Panc1 (cell line): Measurements from ENCODE around the gene TMEM52. TPM values are rescaled to one million over a fixed set of nuclear protein-coding genes. Genes with fewer than 3 reads are reported as not detected.

Experiments used
- ATAC-seq: fragments of 200-7000 bp; cut with Tn5 transposase; 2 replicates; pipeline ENCODE4 v1.9.1; 2020; ENCODE audit warnings: mild to moderate bottlenecking, moderate library complexity
- BruUV-seq: library from RNA; stranded (reverse); fragments of 400-500 nt; replicated peaks from 2 replicates; lab custom pipeline; 2021; lab: Mats Ljungman, UMichigan
- CTCF ChIA-PET: fragments of 300-600 bp; sonication (Branson Sonifier 250); formaldehyde crosslinking; loops from one replicate; lab custom pipeline; 2022; ENCODE audit warnings: antibody characterized with exemption; lab: Charles Lee
- POLR2A ChIA-PET: fragments of 300-600 bp; sonication (Branson Sonifier 250); formaldehyde crosslinking; loops from one replicate; lab custom pipeline; 2022; ENCODE audit warnings: antibody characterized with exemption; lab: Charles Lee
- DNase-seq: peaks from one replicate; pipeline ENCODE4 v3.0.0-alpha.2; 2010; ENCODE audit warnings: low read depth, low spot score
- H3K27ac ChIP-seq: 2 replicates; pipeline ENCODE4 v1.5.1; 2011; ENCODE audit warnings: mild to moderate bottlenecking, low read length, inconsistent platforms
- H3K27me3 ChIP-seq: fragments of 200-500 bp; sonication (Bioruptor generic); 2 replicates; pipeline ENCODE4 v1.6.0; 2014; ENCODE audit warnings: low read length, inconsistent platforms; ENCODE audit not compliant: control insufficient read depth, insufficient read depth
- H3K36me3 ChIP-seq: fragments of 200-500 bp; sonication (Bioruptor generic); 2 replicates; pipeline ENCODE4 v1.5.1; 2014; ENCODE audit warnings: inconsistent platforms, mild to moderate bottlenecking, low read length, moderate library complexity; ENCODE audit not compliant: control insufficient read depth, insufficient read depth
- H3K4me1 ChIP-seq: 2 replicates; pipeline ENCODE4 v1.5.1; 2011; ENCODE audit warnings: inconsistent platforms, mild to moderate bottlenecking, low read length, moderate library complexity; ENCODE audit not compliant: control insufficient read depth, insufficient read depth
- H3K4me3 ChIP-seq, 2 experiments: 2 replicates each; pipeline ENCODE4 v1.5.1; 2011 to 2012; ENCODE audit warnings: low read depth in 2 of 2, low read length in 2 of 2, mild to moderate bottlenecking in 2 of 2, inconsistent platforms in 1 of 2, moderate library complexity in 1 of 2
- H3K9me3 ChIP-seq: fragments of 200-500 bp; sonication (Bioruptor generic); 2 replicates; pipeline ENCODE4 v1.5.1; 2014; ENCODE audit warnings: low read depth, mild to moderate bottlenecking, inconsistent platforms, low read length, moderate library complexity; ENCODE audit not compliant: control insufficient read depth, insufficient read depth
- POLR2AphosphoS5 ChIP-seq: IDR thresholded peaks from 2 replicates; pipeline ENCODE4 v1.6.1; 2012; ENCODE audit warnings: mild to moderate bottlenecking, low read depth, low read length, moderate library complexity
- REST ChIP-seq, 2 experiments: IDR thresholded peaks; 2 replicates each; pipeline ENCODE4 v1.6.1; 2011 to 2012; ENCODE audit warnings: low read depth in 2 of 2, control low read depth in 1 of 2, low read length in 1 of 2, mild to moderate bottlenecking in 1 of 2, moderate library complexity in 1 of 2; ENCODE audit not compliant: insufficient read depth in 1 of 2
- SIN3A ChIP-seq: IDR thresholded peaks from 2 replicates; pipeline ENCODE4 v1.6.1; 2012; ENCODE audit warnings: low read depth, mild to moderate bottlenecking, low read length, moderate library complexity, borderline replicate concordance; ENCODE audit not compliant: insufficient read depth
- TCF7L2 ChIP-seq: IDR thresholded peaks from 2 replicates; pipeline ENCODE4 v1.6.1; 2011; ENCODE audit warnings: mild to moderate bottlenecking, low read depth, low read length, inconsistent platforms
- in situ Hi-C: cut with HindIII; loops from 2 replicates; pipeline ENCODE4 v1.10.0; 2016; ENCODE audit warnings: low sequenced_read_pairs, low pct_unique_long_range_greater_than_20kb
- intact Hi-C: fragments of 100-400 bp; cut with micrococcal nuclease; formaldehyde crosslinking; loops from one replicate; pipeline ENCODE4 v1.10.0; 2022; ENCODE audit not compliant: unreplicated experiment
- total RNA-seq: library from RNA; stranded (reverse); gene quantifications from one replicate; pipeline ENCODE4 v1.2.1, GENCODE V29; 2021; ENCODE audit not compliant: unreplicated experiment
- TF ChIP-seq, protein P1 (sequence below): fragments of 450-650 bp; IDR thresholded peaks from 2 replicates; pipeline ENCODE4 v1.5.1; 2017; ENCODE audit warnings: mild to moderate bottlenecking

TMEM52 gene
- total RNA-seq, 1 experiment from 2014 or later = 2.5 TPM

DNA sequence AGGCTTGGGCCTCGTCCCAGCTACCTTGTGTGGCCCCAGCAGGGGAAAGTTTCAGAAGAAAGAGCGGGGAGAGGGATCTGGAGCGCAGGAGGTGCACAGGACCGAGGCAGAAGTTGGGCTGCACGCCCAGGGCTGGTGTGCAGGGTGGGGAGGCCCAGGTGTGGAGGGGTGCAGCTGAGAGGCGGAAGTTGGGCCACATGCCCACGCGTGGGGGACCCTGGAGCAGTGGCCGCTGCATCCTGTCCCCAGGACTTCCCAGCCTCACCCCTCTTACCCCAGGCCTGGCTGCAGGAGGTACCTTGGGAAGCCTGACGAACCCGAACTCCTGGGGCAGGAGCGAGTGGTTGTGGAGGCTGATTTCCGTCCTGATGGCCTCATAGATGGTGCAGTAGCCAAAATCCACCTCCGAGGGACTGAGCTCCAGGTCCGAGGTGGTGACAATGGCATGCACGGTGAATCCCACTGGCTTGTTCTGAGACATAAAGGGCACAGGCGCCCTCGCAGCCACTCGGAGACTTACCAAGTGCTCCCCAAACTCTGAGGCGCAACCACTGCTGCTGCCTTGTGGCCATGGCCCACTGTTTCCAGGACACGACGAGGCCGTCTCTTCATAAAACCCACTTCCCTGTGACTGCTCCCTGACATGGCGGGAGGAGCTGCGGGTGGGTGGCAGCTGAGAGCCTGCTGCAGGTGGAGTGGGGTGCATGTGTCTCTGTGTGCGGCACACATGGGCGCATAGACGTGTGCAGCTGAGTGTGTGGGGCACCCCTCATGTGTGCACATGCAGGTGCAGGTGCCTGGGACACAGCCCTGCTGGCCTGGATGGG is 20.4 kb upstream of the TMEM52 start:
- in situ Hi-C loops (loop anchor here (10.0 kb wide), 1 partner anchor 55 kb away; no protein-coding TSS in a partner anchor), intact Hi-C loops (loop anchor here (5.0 kb wide), 1 partner anchor 108 kb away; no protein-coding TSS in a partner anchor)
- Histone ChIP-seq H3K36me3 (no peaks in the 10 kb centered on the region), H3K27me3 (no peaks in the 10 kb centered on the region), H3K4me3 (no peak overlapping the region), H3K9me3 (no peaks in the 10 kb centered on the region), H3K4me1 (no peaks in the 10 kb centered on the region; the same call in 1 of the 2 replicates), H3K27ac (no peak overlapping the region)
- BruUV-seq = no TSS peak
- TF ChIP-seq SIN3A (no peak), TCF7L2 (no peak), POLR2AphosphoS5 (no peak), REST (IDR thresholded peaks at IDR 0.05; ENCODE audit: insufficient read depth in 1 of 2, low read depth in 2 of 2, low read length in 1 of 2) (no peak)
- TF ChIP-seq, protein P1, sequence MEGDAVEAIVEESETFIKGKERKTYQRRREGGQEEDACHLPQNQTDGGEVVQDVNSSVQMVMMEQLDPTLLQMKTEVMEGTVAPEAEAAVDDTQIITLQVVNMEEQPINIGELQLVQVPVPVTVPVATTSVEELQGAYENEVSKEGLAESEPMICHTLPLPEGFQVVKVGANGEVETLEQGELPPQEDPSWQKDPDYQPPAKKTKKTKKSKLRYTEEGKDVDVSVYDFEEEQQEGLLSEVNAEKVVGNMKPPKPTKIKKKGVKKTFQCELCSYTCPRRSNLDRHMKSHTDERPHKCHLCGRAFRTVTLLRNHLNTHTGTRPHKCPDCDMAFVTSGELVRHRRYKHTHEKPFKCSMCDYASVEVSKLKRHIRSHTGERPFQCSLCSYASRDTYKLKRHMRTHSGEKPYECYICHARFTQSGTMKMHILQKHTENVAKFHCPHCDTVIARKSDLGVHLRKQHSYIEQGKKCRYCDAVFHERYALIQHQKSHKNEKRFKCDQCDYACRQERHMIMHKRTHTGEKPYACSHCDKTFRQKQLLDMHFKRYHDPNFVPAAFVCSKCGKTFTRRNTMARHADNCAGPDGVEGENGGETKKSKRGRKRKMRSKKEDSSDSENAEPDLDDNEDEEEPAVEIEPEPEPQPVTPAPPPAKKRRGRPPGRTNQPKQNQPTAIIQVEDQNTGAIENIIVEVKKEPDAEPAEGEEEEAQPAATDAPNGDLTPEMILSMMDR = no peak
- DNase-seq = no peak
- ChIA-PET CTCF (no interaction called here), POLR2A (no interaction called here)
- no peak for ATAC-seq

GRCh38 chr1:1938613-1939295 is 19.7 kb upstream of the TMEM52 start:
- ATAC-seq (no peak), DNase-seq (no peak)
- Histone ChIP-seq H3K36me3 (no peaks in the 10 kb centered on the region), H3K27me3 (no peaks in the 10 kb centered on the region), H3K9me3 (no peaks in the 10 kb centered on the region), H3K27ac (no peak overlapping the region), H3K4me3 (no peak overlapping the region), H3K4me1 (no peaks in the 10 kb centered on the region; the same call in 1 of the 2 replicates)
- BruUV-seq = no TSS peak
- in situ Hi-C loops = loop anchor here (10.0 kb wide), 1 partner anchor 56 kb away; no protein-coding TSS in a partner anchor
- no peak for TF ChIP-seq TCF7L2
- TF ChIP-seq SIN3A = no peak
- TF ChIP-seq, protein P1 = no peak
- TF ChIP-seq REST (IDR thresholded peaks at IDR 0.05; ENCODE audit: insufficient read depth in 1 of 2, low read depth in 2 of 2, low read length in 1 of 2) = no peak
- no peak for TF ChIP-seq POLR2AphosphoS5
- ChIA-PET CTCF (no interaction called here), POLR2A (no interaction called here)
- intact Hi-C loops = no loop called here
